ENCODE measurements around the gene CMTM1.

DNA sequence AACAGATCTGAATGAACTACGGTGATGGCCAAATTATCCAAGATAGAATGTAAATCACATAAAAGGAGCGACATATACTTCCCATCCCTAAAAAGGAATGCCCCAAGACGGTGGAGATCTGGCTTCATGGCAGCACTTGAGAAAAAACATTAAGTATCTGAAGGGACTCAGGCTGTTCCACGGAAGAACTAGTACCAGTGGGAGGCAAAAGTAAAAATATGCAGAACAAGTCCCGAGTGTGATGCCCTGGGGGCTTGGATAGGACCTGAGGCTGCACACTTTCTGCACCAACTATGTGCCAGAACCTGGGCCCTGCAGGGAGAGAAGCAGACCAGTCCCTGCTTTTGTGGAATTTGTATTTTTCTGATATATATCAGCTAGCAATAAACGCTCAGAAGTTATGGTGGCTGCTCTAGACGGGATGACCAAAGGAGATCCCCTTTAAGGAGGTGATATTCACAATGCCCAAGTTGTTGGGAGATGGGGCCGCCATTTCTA is 14.4 kb upstream of the CMTM1 start:
- TF ChIP-seq, protein P1, sequence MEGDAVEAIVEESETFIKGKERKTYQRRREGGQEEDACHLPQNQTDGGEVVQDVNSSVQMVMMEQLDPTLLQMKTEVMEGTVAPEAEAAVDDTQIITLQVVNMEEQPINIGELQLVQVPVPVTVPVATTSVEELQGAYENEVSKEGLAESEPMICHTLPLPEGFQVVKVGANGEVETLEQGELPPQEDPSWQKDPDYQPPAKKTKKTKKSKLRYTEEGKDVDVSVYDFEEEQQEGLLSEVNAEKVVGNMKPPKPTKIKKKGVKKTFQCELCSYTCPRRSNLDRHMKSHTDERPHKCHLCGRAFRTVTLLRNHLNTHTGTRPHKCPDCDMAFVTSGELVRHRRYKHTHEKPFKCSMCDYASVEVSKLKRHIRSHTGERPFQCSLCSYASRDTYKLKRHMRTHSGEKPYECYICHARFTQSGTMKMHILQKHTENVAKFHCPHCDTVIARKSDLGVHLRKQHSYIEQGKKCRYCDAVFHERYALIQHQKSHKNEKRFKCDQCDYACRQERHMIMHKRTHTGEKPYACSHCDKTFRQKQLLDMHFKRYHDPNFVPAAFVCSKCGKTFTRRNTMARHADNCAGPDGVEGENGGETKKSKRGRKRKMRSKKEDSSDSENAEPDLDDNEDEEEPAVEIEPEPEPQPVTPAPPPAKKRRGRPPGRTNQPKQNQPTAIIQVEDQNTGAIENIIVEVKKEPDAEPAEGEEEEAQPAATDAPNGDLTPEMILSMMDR (optimal IDR thresholded peaks at IDR 0.05 in 1 of 3, IDR thresholded peaks at IDR 0.05 in 1 of 3, conservative IDR thresholded peaks at IDR 0.05 in 1 of 3; ENCODE audit: extremely low read depth in 1 of 3, insufficient read depth in 2 of 3, low read length in 3 of 3): no peak
- TF ChIP-seq EZH2 (IDR thresholded peaks at IDR 0.05; ENCODE audit: low read length): no peak
